Effector memory CD4-positive, alpha-beta T cell (primary cell): ENCODE results near the gene RAB34.

Source experiments
- DNase-seq, 3 donors: peaks; one replicate each; pipeline ENCODE4 v3.0.0-alpha.2; 2020
- H3K27ac ChIP-seq: 2 replicates; pipeline ENCODE4 v1.7.0; 2013; ENCODE audit warnings: mild to moderate bottlenecking, low read length, moderate library complexity; ENCODE audit not compliant: insufficient read depth, poor library complexity, severe bottlenecking
- H3K27me3 ChIP-seq: replicated peaks from 2 replicates; pipeline ENCODE4 v1.7.0; 2013; ENCODE audit warnings: mild to moderate bottlenecking, low read length; ENCODE audit not compliant: insufficient read depth, control insufficient read depth, poor library complexity, severe bottlenecking
- H3K36me3 ChIP-seq: 2 replicates; pipeline ENCODE4 v1.7.0; 2013; ENCODE audit warnings: mild to moderate bottlenecking, low read length, moderate library complexity; ENCODE audit not compliant: control insufficient read depth, insufficient read depth
- H3K4me1 ChIP-seq: 2 replicates; pipeline ENCODE4 v1.7.0; 2013; ENCODE audit warnings: low read length, mild to moderate bottlenecking; ENCODE audit not compliant: control insufficient read depth, insufficient read depth, poor library complexity, severe bottlenecking
- H3K4me3 ChIP-seq: 2 replicates; pipeline ENCODE4 v1.7.0; 2013; ENCODE audit warnings: low read length, low read depth, mild to moderate bottlenecking; ENCODE audit not compliant: insufficient read depth, poor library complexity, severe bottlenecking
- H3K9me3 ChIP-seq: 2 replicates; pipeline ENCODE4 v1.7.0; 2013; ENCODE audit warnings: mild to moderate bottlenecking, low read length, moderate library complexity; ENCODE audit not compliant: control insufficient read depth

Gene RAB34

GRCh38 chr17:28702026-28702751 is 15.5 kb downstream of the RAB34 start:
- H3K4me1 ChIP-seq = no peaks in the 10 kb centered on the region
- no peak for DNase-seq
- H3K36me3 ChIP-seq = peaks cover 64% of the 10 kb centered on the region
- H3K27me3 ChIP-seq = no peaks in the 10 kb centered on the region
- H3K9me3 ChIP-seq = no peaks in the 10 kb centered on the region
- H3K4me3 ChIP-seq = no peak overlapping the region
- H3K27ac ChIP-seq = no peak overlapping the region

GRCh38 chr17:28700830-28701492 is 16.7 kb downstream of the RAB34 start:
- Histone ChIP-seq H3K4me3 (no peak overlapping the region), H3K4me1 (no peaks in the 10 kb centered on the region), H3K27ac (no peak overlapping the region), H3K27me3 (no peaks in the 10 kb centered on the region), H3K9me3 (no peaks in the 10 kb centered on the region), H3K36me3 (peaks cover 76% of the 10 kb centered on the region)
- no peak for DNase-seq

GRCh38 chr17:28700278-28700677 is 17.4 kb downstream of the RAB34 start:
- H3K4me3 ChIP-seq = no peak overlapping the region
- H3K27ac ChIP-seq = no peak overlapping the region
- H3K9me3 ChIP-seq = no peaks in the 10 kb centered on the region
- DNase-seq = no peak
- H3K27me3 ChIP-seq = no peaks in the 10 kb centered on the region
- H3K36me3 ChIP-seq = peaks cover 73% of the 10 kb centered on the region
- no peaks in the 10 kb centered on the region for H3K4me1 ChIP-seq

- Histone ChIP-seq H3K4me3 (no peak overlapping the region), H3K36me3 (peaks cover 92% of the 10 kb centered on the region), H3K4me1 (no peaks in the 10 kb centered on the region), H3K27ac (no peak overlapping the region), H3K27me3 (no peaks in the 10 kb centered on the region), H3K9me3 (no peaks in the 10 kb centered on the region)
- DNase-seq = no peak
These were observed 19.3 kb downstream of the RAB34 start for GRCh38 chr17:28698253-28698941.

- Histone ChIP-seq H3K4me1 (no peaks in the 10 kb centered on the region), H3K27ac (no peak overlapping the region), H3K4me3 (no peak overlapping the region), H3K27me3 (no peaks in the 10 kb centered on the region), H3K9me3 (no peaks in the 10 kb centered on the region), H3K36me3 (peaks cover 76% of the 10 kb centered on the region)
- DNase-seq = no peak
These were observed 23.8 kb downstream of the RAB34 start for GRCh38 chr17:28693869-28694268.

- Histone ChIP-seq H3K4me1 (no peaks in the 10 kb centered on the region), H3K27ac (no peak overlapping the region), H3K27me3 (no peaks in the 10 kb centered on the region), H3K9me3 (no peaks in the 10 kb centered on the region), H3K36me3 (peaks cover 79% of the 10 kb centered on the region), H3K4me3 (no peak overlapping the region)
- no peak for DNase-seq
These were observed 28.7 kb downstream of the RAB34 start for GRCh38 chr17:28689011-28689410.

GRCh38 chr17:28688481-28688880 is 29.2 kb downstream of the RAB34 start:
- H3K4me1 ChIP-seq = no peaks in the 10 kb centered on the region
- H3K4me3 ChIP-seq = no peak overlapping the region
- no peak for DNase-seq
- H3K27ac ChIP-seq = no peak overlapping the region
- no peaks in the 10 kb centered on the region for H3K27me3 ChIP-seq
- peaks cover 77% of the 10 kb centered on the region for H3K36me3 ChIP-seq
- H3K9me3 ChIP-seq = no peaks in the 10 kb centered on the region

GRCh38 chr17:28686296-28686695 is 31.4 kb downstream of the RAB34 start:
- Histone ChIP-seq H3K27ac (no peak overlapping the region), H3K27me3 (no peaks in the 10 kb centered on the region), H3K36me3 (peaks cover 95% of the 10 kb centered on the region)

GRCh38 chr17:28685366-28685765 is 32.3 kb downstream of the RAB34 start:
- Histone ChIP-seq H3K27ac (no peak overlapping the region), H3K36me3 (peaks cover 95% of the 10 kb centered on the region), H3K4me3 (no peak overlapping the region), H3K27me3 (no peaks in the 10 kb centered on the region), H3K9me3 (no peaks in the 10 kb centered on the region), H3K4me1 (no peaks in the 10 kb centered on the region)
- DNase-seq = no peak

More at GRCh38 chr17:28686296-28686695, 31.4 kb downstream of the RAB34 start:
- H3K4me3 ChIP-seq = no peak overlapping the region
- H3K4me1 ChIP-seq = no peaks in the 10 kb centered on the region
- H3K9me3 ChIP-seq = no peaks in the 10 kb centered on the region
- DNase-seq = no peak

GRCh38 chr17:28684963-28685362 is 32.7 kb downstream of the RAB34 start:
- H3K9me3 ChIP-seq = no peaks in the 10 kb centered on the region
- no peak for DNase-seq
- peaks cover 91% of the 10 kb centered on the region for H3K36me3 ChIP-seq
- H3K27me3 ChIP-seq = no peaks in the 10 kb centered on the region
- no peak overlapping the region for H3K27ac ChIP-seq
- no peak overlapping the region for H3K4me3 ChIP-seq
- no peaks in the 10 kb centered on the region for H3K4me1 ChIP-seq
